HG03280 (cell line): Measurements from ENCODE around the gene NCS1.
"Not testable (repeated sequence)": the region's sequence is repeated elsewhere in the genome, so short reads cannot be mapped to it uniquely, and the experiment has no call there.

Experiments
- ATAC-seq: cut with Tn5 transposase; IDR thresholded peaks from one replicate; pipeline ENCODE4 v1.9.1; 2021; ENCODE audit warnings: mild to moderate bottlenecking, moderate library complexity; ENCODE audit not compliant: unreplicated experiment

The NCS1 gene

GRCh38 chr9:130259044-130259443 lies 86.8 kb downstream of the NCS1 start:
- ATAC-seq: no peak

GRCh38 chr9:130260816-130261765 lies 88.9 kb downstream of the NCS1 start:
- no peak for ATAC-seq

DNA sequence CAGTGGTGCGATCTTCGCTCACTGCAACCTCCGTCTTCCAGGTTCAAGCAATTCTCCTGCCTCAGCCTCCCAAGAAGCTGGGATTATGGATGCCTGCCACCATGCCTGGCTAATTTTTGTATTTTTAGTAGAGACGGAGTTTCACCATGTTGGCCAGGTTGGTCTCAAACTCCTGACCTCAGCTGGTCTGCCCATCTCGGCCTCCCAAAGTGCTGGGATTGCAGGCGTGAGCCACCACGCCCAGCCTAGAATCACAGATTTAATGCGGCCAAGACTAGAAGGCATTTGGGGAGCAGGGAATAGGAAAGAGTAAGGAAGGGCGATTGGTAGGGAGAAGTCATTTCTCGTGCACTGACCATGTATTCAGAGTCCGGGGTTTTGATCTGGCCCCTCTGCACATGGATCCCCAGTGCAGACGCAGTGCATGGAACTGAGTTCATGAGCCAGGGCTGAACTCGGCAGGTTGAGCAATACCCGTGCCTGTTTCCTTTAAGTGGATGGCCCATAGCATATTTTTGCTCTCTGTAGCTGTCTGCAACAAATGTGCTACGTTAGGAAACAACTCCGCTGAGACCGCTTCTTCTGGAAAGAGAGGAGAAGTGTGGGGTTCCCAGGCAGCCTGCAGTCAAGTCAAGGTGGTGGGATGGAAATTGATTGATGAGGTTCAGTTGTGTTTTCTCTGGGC lies 90.0 kb downstream of the NCS1 start:
- ATAC-seq: no peak

GRCh38 chr9:130262771-130263170 lies 90.6 kb downstream of the NCS1 start:
- ATAC-seq: no peak

DNA sequence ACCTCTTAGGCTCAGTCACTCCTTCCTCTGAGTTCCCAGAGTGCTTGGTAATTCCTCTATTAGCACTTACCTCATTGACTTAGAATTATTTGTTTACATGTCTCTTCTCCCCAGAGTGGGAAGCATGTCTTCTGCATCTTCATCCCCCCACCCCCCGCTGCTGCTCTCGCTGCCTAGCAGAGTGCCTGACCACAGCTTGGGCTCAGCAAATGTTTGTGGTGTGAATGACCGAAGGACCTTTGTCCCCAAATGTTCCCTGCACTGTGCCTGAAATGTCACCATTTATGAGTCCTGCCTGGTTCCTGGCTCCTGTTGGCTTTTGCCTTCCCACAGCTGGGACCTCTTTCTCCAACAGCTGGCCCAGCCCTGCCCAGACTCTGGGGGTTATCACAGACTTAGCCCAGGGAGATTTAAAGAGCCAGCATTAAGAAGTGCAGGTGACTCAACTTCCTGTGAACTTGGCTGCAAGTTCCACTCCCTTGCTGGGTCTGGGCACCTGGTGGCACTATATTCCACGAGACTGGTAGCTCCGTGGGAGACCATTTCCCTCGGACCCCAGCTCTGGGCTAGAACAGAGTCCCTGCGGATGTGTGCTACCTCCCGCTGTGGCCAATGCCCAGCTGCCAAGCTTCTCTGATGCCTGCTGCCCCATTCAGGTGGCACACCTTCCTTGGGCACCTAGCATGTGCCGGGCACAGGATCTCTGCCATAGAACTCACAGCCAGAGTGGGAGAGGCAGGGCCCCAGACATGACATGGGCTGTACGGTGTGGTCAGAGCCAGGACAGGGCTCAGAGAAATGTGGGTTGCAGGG lies 91.6 kb downstream of the NCS1 start:
- ATAC-seq: no peak

GRCh38 chr9:130264414-130265350 lies 92.5 kb downstream of the NCS1 start:
- no peak for ATAC-seq

GRCh38 chr9:130265431-130266235 lies 93.4 kb downstream of the NCS1 start, which contains the start of gene HMCN2:
HMCN2 (plus strand) TSS chr9:130265760; CDS start chr9:130265879, 119 bp downstream.
- ATAC-seq: no peak

DNA sequence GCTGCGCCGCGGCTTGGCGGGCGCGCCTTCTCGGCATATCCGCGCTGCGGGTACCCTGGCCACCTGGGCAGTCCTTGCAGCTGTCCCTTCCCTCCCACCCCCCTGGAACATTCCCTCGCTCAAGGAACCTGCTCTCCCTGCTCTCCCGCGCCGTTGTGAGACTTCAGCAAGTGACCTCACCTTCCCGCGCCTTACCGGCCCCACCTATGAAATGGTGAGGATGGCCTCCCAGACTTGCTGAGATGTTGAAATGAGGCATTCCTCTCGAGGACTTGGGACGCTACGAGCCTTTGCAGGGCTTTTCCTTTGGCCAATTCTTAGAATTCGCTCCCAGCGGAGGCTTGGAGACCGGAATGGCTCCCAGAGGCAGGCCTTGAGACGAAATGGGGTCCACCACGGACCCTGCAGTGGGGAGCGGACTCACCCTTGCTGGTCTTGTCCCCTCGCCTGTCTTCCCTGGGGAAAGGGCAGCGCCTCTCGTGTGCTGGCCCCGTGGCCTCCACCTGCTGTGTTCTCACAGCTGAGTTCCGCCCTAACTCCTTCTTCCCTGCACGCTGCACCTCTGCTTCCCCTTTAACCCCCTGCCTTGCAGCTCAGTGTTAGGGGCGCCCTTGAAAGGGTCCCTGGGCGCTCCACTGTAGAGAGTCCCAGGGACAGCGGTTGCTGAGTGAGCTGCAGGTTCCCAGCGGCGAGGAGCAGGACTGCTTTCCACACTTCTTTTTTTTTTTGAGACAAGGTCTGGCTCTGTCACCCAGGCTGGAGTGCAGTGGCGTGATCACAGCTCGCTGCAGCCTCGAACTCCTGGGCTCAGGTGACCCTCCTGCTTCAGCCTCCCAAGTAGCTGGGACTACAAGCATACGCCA lies 94.3 kb downstream of the NCS1 start:
- no peak for ATAC-seq

- no peak for ATAC-seq
Observed at GRCh38 chr9:130267930-130268329, 95.7 kb downstream of the NCS1 start.

DNA sequence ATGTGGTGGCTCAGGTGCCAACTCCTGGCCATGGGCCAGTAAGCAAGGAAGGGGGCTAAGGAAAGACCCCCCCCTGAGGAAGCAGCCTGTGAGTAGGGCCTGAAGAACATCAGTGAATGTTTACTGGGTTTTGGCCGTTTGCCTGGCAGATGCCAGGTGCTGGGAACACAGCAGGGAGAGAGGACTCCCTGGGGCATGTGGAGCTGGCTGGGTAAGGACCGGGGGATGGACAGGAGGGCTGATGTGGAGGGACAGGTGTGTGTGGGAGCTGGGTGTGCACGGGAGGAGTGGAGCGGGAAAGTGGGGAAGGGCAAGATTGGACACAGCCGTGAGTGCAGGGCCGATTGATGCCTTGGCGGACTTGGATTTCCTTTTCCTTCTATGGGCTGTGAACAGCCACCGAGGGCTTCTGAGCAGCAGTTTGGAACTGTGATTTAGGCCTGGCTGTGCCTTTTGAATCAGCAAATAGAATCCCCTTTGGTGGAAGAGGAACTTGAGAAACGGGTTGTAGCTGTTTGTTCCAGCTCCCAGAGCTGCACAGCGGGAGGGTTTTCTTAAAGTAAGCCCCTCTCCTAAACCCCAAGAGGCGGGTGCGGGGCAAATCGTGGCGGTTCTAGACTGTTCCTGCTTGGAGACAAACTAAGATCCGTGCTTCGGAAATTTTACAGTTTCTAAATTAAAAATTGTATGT lies 96.5 kb downstream of the NCS1 start:
- ATAC-seq: no peak

- ATAC-seq: no peak
Observed at GRCh38 chr9:130271473-130271872, 99.3 kb downstream of the NCS1 start.

DNA sequence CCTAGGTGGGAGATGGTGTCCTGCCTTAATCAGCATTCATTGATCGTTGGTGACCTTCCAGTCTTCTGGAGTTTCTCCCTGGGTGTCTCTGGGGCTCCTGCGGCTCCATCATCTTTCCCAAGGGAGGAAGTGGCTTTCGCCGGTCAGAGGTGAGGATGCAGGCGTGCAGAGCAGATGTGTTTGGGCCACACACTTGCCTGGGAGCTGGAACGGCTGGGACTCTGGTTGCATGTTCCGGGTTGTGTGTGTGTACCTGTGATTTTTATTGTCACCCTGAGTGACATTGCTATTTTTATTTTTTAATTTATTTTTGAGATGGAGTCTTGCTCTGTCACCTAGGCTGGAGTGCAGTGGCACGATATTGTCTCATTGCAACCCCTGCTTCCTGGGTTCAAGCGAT lies 103.0 kb downstream of the NCS1 start:
- ATAC-seq: no peak

DNA sequence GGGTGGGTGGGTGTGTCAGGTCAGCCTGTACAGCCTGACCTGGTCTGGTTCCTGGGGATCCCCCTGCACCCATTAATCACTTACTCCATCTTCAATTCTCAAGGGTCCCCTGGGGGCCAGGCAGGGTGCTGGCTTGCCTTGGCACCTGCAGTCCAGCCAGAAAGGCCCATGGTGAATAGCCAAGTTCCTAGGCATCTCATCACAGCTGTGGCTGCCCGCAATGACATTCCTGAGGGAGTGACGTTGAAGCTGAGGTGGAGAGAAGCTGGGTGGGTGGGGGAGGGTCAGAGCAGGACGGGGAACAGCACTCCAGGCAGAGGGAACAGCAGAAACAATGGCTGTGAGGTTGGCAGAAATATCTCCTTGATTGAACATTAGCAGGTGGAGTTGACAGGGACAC lies 103.9 kb downstream of the NCS1 start:
- ATAC-seq: no peak

GRCh38 chr9:130276955-130277354 lies 104.8 kb downstream of the NCS1 start:
- no peak for ATAC-seq

DNA sequence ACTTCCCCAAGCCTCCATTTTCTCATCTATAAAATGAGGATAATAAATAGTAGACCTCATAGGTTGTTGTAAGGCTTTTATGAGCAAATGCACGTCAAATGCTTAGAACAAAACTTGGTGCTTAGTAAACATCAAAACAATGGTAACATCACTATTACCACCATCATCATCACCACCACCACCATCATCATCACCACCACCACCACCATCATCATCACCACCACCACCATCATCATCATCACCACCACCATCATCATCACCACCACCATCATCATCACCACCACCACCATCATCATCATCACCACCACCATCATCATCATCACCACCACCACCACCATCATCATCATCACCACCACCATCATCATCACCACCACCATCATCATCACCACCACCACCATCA lies 105.3 kb downstream of the NCS1 start:
- not testable (repeated sequence) for ATAC-seq

DNA sequence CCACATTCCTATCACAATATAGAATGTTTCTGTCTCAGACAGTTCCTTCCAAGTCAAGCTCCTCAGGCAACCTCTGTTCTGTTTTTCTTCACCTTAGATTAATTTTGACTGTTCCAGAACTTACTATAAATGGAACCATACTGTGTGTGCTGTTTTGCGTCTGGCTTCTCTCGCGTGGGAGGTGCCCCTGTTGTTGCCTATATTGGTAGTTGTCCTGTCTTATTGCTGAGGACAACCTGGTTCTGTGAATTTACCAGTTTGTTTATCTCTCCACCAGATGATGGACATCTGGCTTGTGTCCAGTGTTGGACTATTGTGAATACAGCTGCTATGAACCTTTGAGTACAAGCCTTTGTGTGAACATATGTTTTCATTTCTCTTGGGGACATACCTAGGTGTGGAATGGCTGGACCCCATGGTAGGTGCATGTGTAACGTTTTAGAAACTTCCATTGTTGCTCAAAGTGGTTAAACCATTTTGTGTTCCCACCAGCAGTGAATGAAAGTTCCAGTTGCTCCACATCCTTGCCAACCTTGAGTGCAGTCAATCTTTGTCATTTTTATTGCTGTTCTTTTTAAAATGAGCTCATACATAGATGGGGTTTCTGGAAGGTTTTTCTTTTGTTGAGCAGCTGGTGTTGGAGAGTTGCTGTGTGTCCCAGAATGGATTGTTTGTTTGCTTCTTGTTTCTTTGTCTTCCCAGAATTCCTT lies 111.5 kb downstream of the NCS1 start:
- no peak for ATAC-seq

DNA sequence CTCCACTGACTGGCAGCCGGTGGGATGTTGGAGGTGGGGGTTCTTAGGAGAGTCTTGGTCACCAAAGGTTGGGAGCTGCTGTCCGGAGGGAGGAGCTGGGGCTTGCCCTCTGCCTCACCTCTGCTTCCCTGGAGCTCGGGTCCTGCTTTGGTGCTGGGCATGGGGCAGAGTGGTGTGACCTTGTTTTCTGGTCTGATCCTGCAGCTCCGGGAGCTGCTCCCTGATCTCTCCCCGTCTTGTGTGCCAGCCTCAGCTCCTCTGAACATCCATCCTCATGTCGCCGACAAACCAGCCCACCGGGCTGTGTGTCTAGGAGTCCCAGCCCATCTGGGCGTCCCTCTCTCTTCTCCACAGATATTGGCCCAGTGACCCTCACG lies 112.0 kb downstream of the NCS1 start:
- no peak for ATAC-seq
